ENCODE results near the gene NFIA.

NFIA gene

DNA sequence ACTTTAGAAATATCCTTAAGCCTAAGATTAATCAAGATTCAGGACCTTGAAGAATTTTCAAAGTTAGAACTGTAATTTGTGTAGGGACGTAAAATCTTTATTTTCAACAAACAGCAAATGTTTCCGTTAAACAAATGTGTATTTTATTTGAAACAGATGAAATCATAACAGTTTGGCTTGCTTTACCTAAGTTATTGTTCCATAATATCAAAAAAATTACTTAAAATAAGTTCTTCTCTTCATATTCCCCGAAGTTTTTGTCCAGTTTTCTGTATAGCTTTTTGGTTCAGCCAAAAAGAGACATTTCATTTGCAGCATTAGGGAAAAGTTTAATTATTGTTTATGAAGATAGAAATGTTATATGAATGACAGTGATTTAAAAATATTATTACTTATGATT lies 100.1 kb downstream of the NFIA start:
- no peak for DNase-seq (ENCODE audit: low read depth)

DNA sequence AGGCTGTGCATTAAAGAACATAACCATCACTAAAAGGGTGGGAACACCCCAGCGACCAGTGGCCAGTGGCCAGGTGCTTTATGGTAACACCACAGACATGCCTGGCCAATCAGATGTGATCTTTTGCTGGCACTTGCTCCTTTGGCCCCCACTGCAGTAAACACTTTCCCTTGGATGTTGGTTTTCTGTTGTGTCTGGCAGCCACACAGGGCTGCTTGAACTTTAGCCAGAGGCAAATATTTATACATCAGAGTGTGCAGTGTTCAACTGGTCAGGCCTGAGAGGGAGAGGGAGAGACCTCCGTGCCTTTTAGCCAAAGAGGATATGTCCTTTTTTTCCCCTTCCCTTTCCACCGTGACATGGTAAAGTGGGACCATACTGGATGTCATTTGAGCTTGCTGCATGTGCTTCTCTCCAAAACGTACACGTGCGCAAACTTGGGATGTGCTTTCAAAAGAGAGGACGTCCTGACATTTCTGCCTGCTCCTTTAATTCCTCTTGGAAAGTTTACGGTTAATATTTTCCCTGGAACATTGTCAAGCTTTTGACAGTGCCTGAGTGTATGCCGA lies 101.2 kb downstream of the NFIA start:
- DNase-seq (ENCODE audit: low read depth): no peak

DNA sequence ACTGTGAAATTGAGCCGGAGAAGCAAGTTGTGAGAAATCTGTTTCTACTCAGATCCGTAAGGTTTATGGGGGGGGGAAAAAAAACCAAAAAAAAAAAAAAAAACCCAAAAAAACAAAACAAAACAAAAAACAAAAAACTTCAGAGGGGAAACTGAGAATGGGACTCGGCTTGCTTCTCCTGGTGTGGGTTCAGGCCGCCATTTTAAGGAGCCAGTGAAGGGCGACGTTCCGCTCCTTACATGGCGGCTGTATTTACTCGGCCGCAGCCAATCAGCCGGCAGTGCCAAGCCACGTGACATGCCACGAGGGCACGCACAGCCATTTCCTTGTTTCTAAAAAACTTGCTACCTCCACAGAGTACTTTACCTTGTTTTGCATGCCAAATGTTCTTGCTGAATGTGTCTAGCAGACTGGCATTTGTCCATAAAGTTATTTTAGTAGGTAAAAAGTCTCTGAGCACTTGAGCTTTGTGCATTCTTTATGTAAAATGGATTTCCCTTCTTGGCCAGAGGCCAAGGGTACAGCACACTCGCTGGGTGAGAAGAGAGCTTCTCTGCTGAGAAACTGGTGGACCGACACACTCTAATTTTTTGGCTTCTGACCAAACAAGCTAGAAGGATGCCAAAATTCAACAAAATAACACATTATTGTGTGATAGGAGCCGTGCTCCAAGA lies 101.8 kb downstream of the NFIA start:
- no peak for DNase-seq (ENCODE audit: low read depth)

DNA sequence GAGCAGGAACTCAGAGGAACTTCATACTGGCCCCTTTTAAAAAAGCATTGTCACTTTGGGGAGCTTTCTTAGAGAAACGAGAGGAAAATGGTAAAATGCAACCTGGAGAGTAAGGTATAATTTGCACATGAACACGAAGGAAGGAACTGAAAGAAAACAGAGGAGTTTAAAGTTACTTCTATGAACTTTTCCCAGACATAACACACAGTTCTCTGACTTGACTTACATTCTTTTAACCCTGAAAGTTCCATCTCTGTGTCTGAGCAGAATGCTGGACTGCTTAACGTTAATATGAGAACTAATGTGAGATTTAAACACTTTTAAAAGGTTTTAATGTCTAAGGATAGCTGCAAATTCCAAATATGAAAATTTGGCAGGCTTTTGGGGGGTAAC lies 102.3 kb downstream of the NFIA start:
- DNase-seq (ENCODE audit: low read depth): no peak

DNA sequence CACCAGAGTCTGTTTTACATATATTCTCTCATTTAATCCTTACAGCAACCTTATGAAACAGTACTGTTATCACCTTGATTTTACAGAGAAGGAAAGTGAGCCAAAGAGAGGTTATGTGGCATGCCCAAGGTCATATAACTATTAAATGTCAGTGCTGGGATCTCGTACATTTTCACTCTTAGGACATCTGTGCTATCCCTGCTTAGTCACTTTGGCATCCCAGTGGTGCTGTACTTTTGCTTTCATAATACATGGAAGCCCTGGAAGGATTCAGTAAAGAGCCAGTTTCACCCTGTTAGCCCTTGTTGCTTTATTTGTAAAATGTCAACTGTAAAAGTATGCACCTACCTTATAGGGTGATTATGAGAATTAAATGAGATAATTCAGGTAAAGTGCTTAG lies 104.4 kb downstream of the NFIA start:
- no peak for DNase-seq (ENCODE audit: low read depth)

DNA sequence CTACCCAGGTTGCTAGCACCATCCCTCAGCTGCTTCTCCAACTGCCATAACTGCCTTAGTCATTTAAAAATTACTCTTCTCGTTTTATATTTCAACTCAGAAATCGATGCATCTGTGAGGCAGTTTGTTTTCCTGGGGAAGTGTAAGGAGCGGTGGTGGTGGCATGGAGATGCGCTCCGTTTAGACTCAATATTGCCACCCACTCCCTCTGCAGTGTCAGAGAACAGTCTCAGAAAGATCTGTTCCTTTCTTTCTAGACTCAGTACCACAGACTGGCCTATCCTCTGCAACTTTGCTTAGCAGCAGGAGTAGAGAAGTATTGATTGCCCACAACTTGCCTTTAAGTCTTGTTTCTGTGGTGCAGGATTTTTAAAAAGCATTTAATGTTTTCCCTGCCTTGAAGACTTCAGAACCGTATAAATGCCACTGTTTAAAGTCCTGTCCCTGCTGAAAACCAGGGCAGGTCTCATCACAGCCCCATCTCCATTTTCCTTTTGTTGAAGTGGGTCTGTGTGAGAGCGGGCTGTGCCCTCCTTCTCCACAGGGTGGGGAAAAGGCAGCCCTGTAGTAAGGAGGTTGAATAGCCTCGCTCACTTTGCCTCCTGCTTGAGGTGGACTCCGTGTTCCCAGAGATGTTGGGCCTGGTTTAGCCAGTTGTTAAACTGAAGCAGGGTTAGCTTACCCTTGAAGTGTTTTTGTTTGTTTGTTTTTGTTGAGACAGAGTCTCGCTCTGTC lies 105.2 kb downstream of the NFIA start:
- DNase-seq (ENCODE audit: low read depth): no peak

DNA sequence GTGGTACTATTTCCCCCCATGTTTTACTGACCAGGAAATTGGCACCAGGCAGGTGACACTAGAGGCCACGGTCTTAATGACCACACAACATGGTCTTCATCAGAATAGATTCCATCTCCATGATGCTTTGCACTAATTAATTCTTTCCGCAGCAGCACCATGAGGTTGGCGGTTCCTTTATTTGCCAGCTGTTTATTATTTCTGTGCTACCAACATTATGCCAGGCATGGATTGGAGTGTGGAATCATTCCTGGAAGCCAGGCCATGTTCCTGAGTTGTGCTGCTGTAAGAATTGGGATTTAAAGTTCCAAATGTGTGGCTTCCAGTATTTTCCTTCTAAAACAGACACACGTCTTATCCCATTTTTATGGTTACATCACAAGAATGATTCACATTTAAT lies 107.8 kb downstream of the NFIA start:
- no peak for DNase-seq (ENCODE audit: low read depth)

DNA sequence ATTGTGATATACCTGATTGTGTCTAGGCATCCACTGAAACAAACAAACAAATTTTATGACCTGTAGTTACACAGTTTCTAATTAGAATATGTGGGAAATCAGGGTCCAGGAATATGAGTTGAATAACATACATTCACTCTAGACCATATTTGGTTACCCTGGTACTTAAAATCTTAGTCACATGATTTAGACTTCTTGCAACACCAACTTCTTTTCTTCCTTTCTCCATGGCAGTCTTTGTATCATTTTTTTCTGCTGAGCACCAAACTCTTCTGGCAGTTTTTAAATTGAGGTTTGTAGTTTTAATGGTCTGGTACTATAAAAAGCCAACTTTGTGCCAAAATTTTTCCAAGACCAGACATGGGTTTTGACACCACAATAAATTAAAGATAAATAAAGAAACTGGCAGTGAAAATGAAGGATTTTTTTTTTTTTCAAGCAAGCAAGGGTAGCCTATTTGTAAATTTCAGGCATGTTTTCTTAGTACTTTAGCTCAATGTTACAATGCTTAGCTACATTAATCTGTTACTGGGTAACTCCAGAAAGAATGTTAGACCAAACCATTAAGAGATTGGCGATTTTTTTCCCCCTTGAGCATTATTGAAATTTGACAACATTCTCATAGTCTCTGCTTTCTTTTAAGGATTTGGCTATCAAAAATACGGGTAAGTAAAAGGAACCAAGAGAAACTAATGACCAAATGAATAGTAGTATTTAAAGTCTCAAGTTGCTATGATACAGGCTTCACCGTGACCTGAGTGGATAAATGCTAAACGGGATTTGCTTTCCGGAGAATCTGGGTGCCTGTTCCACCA lies 108.5 kb downstream of the NFIA start:
- no peak for DNase-seq (ENCODE audit: low read depth)

DNA sequence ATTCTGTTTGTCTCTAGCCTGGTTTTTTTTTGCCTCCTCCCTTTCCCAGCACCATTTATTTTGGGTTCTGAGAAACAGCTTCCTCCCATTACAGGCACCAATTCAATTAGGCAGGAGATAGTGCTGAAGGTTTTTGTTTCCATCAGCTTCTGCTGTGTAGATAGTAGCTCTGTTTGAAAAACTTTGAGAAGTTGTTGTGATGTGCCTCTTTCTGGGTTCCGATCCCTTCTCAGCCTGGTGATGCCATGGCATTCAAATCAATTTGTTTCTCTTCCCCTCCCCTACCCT lies 109.0 kb downstream of the NFIA start:
- no peak for DNase-seq (ENCODE audit: low read depth)

DNA sequence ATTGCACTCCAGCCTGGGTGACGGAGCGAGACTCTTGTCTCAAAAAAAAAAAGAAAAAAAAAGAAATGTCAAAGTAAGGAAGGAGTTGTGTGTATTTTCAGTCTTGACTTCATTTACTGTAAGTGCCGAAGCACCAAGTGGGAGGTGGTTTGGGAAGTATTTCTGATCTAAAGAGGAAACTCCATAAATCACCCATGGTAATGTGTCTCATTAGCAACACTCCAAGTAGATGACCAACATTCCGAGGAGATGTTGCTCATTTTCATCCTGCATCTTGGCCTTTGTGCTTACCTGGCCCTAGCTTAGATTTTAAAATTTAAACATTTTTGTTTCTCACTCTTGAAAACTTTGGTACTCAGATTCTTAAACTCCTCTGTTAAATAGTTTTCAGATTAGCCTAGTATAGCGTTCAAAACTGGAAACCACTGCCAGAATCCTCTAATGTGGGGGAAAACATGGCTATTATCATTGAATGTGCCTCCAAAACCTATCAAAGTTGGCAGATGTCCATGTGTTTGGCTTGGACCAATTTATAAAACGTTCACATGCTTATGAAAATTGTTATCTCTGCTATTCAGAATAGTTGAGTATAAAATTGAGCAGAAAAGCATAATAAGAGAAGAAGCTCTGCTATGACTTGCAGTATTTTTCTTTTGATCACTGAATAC lies 110.4 kb downstream of the NFIA start:
- no peak for DNase-seq (ENCODE audit: low read depth)

DNA sequence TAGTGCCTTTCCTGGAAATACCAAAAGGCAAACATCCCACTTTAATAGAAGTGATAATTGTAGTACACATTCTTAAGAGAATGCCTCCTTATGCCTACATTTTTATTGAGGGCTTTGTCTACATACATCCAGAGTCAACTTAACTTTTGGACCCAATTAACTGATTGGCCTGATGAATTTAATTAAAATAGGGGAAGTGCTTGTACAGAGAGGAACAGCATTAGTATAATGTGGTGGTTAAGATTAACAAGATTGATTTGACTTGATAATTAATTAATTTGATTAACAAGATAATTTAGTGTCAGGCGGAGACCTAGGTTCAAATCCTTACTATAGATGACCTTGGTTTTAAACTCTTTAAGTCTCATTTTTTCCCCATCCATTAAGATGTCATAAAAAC lies 111.4 kb downstream of the NFIA start:
- DNase-seq (ENCODE audit: low read depth): no peak

DNA sequence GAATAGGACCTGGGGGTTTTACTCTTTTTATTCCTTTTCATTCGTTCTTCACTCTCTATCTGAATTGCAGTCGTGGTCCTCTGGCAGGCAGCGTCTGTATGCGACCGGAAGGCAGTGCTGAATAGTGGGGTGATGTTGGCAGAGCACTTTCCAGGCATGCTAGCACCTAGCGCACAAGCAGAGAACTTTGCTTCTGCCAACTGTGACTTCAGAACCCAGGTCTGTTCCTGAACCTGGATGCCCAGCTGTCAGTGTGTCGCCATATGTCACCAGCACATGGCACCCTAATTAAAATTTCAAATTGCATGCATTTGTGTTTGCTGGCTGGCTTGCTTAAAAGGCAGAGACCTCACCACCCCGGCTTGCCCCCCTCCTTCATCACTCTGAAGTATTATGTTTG lies 116.2 kb downstream of the NFIA start:
- DNase-seq (ENCODE audit: low read depth): no peak

DNA sequence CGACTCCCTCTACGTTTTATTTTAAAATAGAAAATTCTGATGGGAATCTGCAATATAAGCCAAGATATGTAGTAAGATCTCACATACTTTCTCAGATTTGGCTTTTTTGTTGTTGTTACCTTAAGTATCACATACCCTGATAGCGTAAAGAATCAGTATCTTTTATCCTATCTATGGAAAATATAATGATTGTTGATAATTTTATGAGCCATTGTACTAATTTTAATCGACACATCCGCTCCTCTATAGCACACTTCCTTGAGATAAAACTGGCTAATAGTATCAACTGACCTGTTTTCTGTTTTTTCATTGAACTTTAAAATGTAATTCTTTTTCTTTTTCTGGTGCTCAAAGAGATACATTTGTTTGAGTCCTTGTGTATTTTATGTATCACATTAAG lies 118.7 kb downstream of the NFIA start:
- no peak for DNase-seq (ENCODE audit: low read depth)

DNA sequence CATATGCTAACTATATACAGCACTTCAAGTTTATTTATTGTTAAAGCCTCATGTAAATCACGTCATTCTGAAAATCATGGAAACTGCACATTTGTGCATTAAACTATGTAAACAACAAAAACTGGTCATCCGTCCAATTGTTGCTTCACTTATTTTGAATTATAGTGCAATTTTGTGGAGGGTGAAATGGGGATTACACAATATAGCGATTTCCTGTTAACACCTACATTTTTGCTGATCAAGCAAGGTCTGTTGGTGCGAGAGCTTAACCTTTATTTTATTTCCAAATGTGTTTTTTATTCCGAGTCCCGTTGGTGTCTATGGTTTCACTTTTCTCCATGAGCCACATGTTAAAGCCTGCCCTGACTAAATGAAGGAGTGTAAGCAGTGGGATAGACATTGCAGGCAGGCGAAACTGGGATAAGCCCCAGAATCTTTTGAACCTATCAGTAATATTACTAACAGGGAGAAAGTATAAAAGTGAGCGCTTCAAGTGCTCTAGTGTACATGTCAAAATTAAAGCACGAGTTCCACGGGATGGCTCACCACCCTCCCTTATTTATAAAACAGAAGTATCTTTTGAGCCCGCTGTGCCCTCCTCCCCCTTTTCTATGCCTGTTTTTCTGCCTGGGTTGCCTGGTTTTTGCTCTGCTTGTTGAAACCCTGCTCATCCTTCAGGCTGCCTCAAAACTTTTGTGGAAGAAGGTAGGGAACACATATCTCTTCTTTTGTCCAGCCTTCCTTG lies 120.7 kb downstream of the NFIA start:
- DNase-seq (ENCODE audit: low read depth): no peak

DNA sequence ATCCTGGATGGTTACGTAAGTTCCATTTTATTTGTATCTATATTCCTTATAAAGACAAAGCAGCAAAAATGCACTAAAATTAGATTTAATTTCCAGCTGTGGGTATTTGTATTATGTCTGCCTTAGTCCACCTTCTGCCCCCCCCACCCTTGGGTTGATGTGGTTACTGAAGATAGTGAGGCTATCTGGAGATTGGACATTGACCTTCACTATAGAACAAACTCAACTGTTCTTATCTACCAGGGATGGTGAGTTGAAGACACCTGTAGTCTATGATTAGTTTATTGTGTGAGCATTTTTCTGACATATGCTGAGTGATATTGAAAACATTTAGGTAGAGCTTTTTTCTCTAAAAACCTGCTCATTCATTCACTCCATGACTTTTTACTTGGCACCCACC lies 122.2 kb downstream of the NFIA start:
- no peak for DNase-seq (ENCODE audit: low read depth)

DNA sequence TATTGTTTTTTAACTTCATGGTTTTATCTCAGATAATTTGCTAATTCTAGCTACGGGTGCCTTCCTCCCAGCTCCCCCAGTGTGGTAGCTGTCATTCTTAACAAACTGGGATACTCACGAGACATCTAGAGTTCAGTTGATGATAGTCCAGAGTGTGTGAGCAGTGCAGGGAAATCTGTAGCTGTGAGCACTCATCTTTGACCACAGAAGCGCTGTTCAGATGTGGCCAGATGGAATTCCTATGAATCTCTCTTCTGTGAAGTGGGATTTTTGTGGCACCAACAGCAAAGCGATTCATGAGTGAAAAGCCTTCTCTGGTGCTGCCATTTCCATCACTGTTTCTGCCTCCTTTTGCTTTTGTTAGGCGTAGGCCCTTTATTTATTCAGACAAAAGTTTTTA lies 125.1 kb downstream of the NFIA start:
- DNase-seq (ENCODE audit: low read depth): no peak

DNA sequence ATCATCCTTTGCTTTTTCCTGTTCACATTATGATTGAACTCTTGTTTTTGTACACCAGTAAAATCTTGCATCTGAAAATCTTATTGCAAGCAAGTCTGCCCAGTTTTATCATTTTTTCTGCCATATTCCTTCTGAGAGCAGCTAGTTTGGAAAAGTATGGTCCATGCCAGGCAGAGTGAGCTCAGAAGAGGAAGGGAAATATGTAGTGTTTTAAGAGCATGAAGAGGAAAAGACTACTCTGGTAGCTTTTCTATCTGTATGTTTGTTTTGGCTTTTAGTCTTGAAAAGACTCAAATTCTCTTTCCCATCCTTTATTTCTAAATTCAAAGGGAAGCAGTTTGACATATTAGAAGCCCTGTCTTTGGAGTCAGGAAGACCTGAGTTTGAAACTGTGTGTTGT lies 125.8 kb downstream of the NFIA start:
- no peak for DNase-seq (ENCODE audit: low read depth)

DNA sequence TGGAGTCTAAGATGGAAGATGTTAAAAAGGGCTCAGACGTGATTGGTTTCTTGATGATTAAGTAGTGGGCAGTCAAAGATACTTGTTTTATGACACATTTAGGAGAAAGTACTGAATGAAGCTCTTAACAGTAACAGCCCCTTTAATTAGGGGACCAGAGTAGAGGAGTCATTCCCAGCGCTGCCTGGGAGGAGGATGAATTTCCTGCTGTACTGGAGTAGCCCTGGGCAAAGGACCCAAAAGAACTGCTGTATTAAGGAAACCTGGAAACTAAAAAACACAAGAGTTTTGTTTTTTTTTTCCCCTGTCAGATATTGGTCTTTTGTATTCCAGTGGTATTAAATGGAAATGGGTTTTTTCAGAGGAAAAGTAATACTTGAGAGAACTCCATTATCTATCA lies 126.5 kb downstream of the NFIA start:
- no peak for DNase-seq (ENCODE audit: low read depth)

DNA sequence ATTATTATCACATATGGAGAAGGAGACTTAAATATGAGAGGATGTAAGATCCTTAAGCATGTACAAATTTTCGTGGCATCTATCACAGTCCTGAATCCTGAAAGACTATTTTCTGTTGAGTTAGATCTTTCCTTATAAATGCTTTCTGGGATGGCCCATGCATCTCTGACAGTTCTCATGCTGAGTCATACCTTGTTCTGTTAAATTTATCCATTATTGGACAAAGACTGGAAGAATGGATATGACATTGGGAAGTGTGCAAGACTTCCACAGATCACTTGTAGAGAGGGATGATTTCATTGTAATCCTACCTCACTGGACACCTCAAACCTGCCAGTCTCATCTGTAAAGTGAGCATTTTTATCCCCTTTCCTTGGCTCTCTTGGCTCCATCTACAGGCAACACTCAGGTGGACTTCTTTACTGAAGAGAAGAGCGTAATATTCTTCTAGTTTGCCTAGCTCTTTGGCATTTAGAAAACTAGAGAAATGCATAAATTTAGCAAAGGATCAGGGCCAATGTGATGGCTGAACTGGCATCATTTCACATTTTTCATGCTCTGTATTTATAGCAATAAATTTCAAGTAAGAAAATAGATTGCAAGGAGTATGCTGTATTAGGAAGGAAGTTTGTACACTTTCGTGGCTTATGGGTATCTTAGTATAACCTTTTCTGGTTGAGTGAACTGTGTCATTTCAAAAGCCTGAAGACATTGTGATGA lies 128.2 kb downstream of the NFIA start:
- no peak for DNase-seq (ENCODE audit: low read depth)

DNA sequence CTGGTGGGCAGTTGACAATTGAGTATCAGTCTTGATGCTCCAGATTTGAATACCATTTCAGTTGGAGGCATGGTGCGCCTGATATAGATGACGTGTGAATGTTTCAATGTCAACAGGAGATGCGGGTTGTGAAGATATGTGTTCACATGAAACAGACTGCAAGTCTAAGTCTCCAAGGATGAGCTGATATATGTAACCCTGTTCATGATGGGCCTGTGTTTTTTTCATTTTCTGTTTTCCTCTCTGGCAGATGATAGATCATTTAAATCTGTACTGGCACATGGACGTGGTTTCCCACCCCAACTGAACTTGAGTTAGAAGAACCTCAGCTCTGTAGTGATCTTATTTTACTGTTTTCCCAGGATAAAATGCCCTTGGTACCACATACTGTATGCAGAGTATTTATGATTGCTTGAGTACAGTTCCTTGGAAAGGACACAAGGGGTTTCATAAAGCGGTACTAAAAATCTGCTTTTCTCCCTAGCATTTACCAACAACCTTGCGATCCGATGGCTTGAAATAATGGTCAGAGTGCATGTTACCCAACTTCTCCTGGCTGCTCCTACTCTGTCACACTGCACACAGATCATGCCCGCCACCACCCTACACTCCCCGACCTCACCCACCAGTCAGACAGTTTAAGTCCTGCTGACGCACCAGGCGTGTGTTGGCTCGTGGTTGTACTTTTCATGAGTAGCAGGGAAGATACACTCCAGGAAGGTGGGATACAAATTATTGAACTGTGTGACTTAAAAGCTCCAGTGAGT lies 131.1 kb downstream of the NFIA start:
- no peak for DNase-seq (ENCODE audit: low read depth)

Measured in T follicular helper cell (primary cell).